Measurements from ENCODE around the gene TEX261.

TEX261 gene

GRCh38 chr2:70986499-70987189, 8.0 kb downstream of the TEX261 start:
- no peaks in the 10 kb centered on the region for H3K27me3 ChIP-seq (ENCODE audit: insufficient read depth, poor library complexity, severe bottlenecking)
- no peak overlapping the region for H3K27ac ChIP-seq (replicated peaks)
- no peak overlapping the region for H3K4me3 ChIP-seq (replicated peaks; ENCODE audit: insufficient read depth, low read length)
- TF ChIP-seq SPI1 (IDR thresholded peaks at IDR 0.05; ENCODE audit: borderline replicate concordance, low read depth) (no peak), POLR2AphosphoS5 (IDR thresholded peaks at IDR 0.05; ENCODE audit: low read depth) (no peak), CTCF (IDR thresholded peaks at IDR 0.05; ENCODE audit: insufficient read depth, low read length) (no peak), GABPA (IDR thresholded peaks at IDR 0.05; ENCODE audit: low read depth) (no peak)
- TF ChIP-seq, protein P1, sequence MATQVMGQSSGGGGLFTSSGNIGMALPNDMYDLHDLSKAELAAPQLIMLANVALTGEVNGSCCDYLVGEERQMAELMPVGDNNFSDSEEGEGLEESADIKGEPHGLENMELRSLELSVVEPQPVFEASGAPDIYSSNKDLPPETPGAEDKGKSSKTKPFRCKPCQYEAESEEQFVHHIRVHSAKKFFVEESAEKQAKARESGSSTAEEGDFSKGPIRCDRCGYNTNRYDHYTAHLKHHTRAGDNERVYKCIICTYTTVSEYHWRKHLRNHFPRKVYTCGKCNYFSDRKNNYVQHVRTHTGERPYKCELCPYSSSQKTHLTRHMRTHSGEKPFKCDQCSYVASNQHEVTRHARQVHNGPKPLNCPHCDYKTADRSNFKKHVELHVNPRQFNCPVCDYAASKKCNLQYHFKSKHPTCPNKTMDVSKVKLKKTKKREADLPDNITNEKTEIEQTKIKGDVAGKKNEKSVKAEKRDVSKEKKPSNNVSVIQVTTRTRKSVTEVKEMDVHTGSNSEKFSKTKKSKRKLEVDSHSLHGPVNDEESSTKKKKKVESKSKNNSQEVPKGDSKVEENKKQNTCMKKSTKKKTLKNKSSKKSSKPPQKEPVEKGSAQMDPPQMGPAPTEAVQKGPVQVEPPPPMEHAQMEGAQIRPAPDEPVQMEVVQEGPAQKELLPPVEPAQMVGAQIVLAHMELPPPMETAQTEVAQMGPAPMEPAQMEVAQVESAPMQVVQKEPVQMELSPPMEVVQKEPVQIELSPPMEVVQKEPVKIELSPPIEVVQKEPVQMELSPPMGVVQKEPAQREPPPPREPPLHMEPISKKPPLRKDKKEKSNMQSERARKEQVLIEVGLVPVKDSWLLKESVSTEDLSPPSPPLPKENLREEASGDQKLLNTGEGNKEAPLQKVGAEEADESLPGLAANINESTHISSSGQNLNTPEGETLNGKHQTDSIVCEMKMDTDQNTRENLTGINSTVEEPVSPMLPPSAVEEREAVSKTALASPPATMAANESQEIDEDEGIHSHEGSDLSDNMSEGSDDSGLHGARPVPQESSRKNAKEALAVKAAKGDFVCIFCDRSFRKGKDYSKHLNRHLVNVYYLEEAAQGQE (IDR thresholded peaks at IDR 0.05; ENCODE audit: insufficient replicate concordance, low read depth) = no peak
- no peak for DNase-seq (ENCODE audit: low read depth in 1 of 2, low spot score in 1 of 2)

GRCh38 chr2:70985956-70986355, 8.7 kb downstream of the TEX261 start:
- Histone ChIP-seq H3K27me3 (ENCODE audit: insufficient read depth, poor library complexity, severe bottlenecking) (no peaks in the 10 kb centered on the region), H3K4me3 (replicated peaks; ENCODE audit: insufficient read depth, low read length) (no peak overlapping the region), H3K27ac (replicated peaks) (no peak overlapping the region)
- TF ChIP-seq CTCF (IDR thresholded peaks at IDR 0.05; ENCODE audit: insufficient read depth, low read length) (no peak), GABPA (IDR thresholded peaks at IDR 0.05; ENCODE audit: low read depth) (no peak), POLR2AphosphoS5 (IDR thresholded peaks at IDR 0.05; ENCODE audit: low read depth) (no peak), SPI1 (IDR thresholded peaks at IDR 0.05; ENCODE audit: borderline replicate concordance, low read depth) (no peak)
- TF ChIP-seq, protein P1 (IDR thresholded peaks at IDR 0.05; ENCODE audit: insufficient replicate concordance, low read depth) = no peak
- no peak for DNase-seq (ENCODE audit: low read depth in 1 of 2, low spot score in 1 of 2)

GRCh38 chr2:70985283-70985688, 9.4 kb downstream of the TEX261 start:
- H3K27ac ChIP-seq (replicated peaks) = no peak overlapping the region
- no peak overlapping the region for H3K4me3 ChIP-seq (replicated peaks; ENCODE audit: insufficient read depth, low read length)
- no peak for DNase-seq (ENCODE audit: low read depth in 1 of 2, low spot score in 1 of 2)
- H3K27me3 ChIP-seq (ENCODE audit: insufficient read depth, poor library complexity, severe bottlenecking) = no peaks in the 10 kb centered on the region
- no peak; the same call in 1 of the 2 replicates for TF ChIP-seq POLR2AphosphoS5 (IDR thresholded peaks at IDR 0.05; ENCODE audit: low read depth)
- no peak for TF ChIP-seq GABPA (IDR thresholded peaks at IDR 0.05; ENCODE audit: low read depth)
- no peak for TF ChIP-seq CTCF (IDR thresholded peaks at IDR 0.05; ENCODE audit: insufficient read depth, low read length)
- no peak for TF ChIP-seq SPI1 (IDR thresholded peaks at IDR 0.05; ENCODE audit: borderline replicate concordance, low read depth)
- TF ChIP-seq, protein P1 (IDR thresholded peaks at IDR 0.05; ENCODE audit: insufficient replicate concordance, low read depth) = no peak

Data from HL-60 (cell line).